Osteocyte (in vitro differentiated cells): ENCODE data around the gene CD99. TPM values are rescaled to one million over a fixed set of nuclear protein-coding genes. Genes with fewer than 3 reads are reported as not detected.
"Not testable (repeated sequence)": the region's sequence is repeated elsewhere in the genome, so short reads cannot be mapped to it uniquely, and the experiment has no call there.

Experiments
- DNase-seq: peaks from one replicate; pipeline ENCODE4 v3.0.0; 2021; ENCODE audit warnings: mixed read lengths; ENCODE audit not compliant: unreplicated experiment; ENCODE audit errors: extremely low spot score
- H3K27ac Mint-ChIP-seq: one replicate; pipeline ENCODE4 v1.8.0; 2021; ENCODE audit warnings: mild to moderate bottlenecking, mixed read lengths; ENCODE audit not compliant: unreplicated experiment
- H3K27me3 Mint-ChIP-seq: one replicate; pipeline ENCODE4 v1.8.0; 2021; ENCODE audit warnings: mixed read lengths; ENCODE audit not compliant: unreplicated experiment
- H3K36me3 Mint-ChIP-seq: one replicate; pipeline ENCODE4 v1.8.0; 2021; ENCODE audit warnings: mixed read lengths; ENCODE audit not compliant: unreplicated experiment
- H3K4me1 Mint-ChIP-seq: one replicate; pipeline ENCODE4 v1.8.0; 2021; ENCODE audit warnings: mixed read lengths; ENCODE audit not compliant: unreplicated experiment
- H3K4me3 Mint-ChIP-seq: one replicate; pipeline ENCODE4 v1.8.0; 2021; ENCODE audit warnings: mild to moderate bottlenecking, moderate library complexity, mixed read lengths; ENCODE audit not compliant: unreplicated experiment
- H3K9me3 Mint-ChIP-seq: one replicate; pipeline ENCODE4 v1.8.0; 2021; ENCODE audit warnings: mixed read lengths; ENCODE audit not compliant: unreplicated experiment
- CTCF ChIP-seq: fragments of 200-600 bp; sonication (generic); IDR thresholded peaks from 2 replicates; pipeline ENCODE4 v1.5.0; 2021; ENCODE audit warnings: antibody characterized with exemption, mild to moderate bottlenecking, moderate library complexity
- total RNA-seq: library from RNA; stranded (reverse); gene quantifications from 2 replicates; pipeline ENCODE4 v1.2.1, GENCODE V29; 2021

Gene CD99
- total RNA-seq, 1 donor from 2014 or later = 621 TPM

DNA sequence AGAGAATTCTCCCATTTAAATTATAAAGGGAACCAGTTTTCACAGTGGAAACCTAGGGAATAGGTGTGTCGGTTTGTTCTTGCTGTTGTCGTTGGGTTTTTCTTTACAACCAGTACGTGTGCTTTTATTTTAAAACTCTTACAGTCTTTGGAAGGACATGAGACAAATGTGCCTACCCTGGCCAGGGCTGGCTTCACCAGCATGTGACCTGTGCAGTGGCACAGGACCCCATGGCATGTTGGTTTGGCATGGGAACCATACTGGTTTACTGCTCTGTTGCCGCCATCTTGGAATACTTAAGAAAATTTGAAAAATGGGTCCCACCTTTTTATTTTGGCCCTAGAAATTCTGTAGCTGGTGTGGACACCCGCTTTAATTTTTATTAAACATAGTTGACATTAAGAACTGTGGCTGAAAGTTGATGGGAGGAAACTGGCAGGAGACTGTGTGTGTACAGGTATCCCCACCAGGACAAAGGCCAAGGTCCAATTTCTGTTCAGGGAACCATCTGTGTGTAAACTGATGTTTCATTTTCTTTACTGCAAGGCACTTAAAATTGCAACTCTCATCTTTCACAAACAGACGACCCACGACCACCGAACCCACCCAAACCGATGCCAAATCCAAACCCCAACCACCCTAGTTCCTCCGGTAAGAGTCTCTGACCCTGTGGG is 28.8 kb downstream of the CD99 start:
- H3K9me3 Mint-ChIP-seq = no peaks in the 10 kb centered on the region
- TF ChIP-seq CTCF = no peak
- peaks cover 63% of the 10 kb centered on the region for H3K36me3 Mint-ChIP-seq
- H3K4me3 Mint-ChIP-seq = no peak overlapping the region
- H3K27me3 Mint-ChIP-seq = no peaks in the 10 kb centered on the region
- peak overlapping the region; percentile 2 for H3K27ac Mint-ChIP-seq
- no peak for DNase-seq
- no peaks in the 10 kb centered on the region for H3K4me1 Mint-ChIP-seq

GRCh38 chrX:2723286-2723879 is 32.3 kb downstream of the CD99 start:
- no peaks in the 10 kb centered on the region for H3K9me3 Mint-ChIP-seq
- H3K27ac Mint-ChIP-seq = no peak overlapping the region
- peaks cover 58% of the 10 kb centered on the region for H3K36me3 Mint-ChIP-seq
- no peaks in the 10 kb centered on the region for H3K27me3 Mint-ChIP-seq
- no peak for DNase-seq
- H3K4me3 Mint-ChIP-seq = no peak overlapping the region
- H3K4me1 Mint-ChIP-seq = no peaks in the 10 kb centered on the region
- TF ChIP-seq CTCF = no peak

DNA sequence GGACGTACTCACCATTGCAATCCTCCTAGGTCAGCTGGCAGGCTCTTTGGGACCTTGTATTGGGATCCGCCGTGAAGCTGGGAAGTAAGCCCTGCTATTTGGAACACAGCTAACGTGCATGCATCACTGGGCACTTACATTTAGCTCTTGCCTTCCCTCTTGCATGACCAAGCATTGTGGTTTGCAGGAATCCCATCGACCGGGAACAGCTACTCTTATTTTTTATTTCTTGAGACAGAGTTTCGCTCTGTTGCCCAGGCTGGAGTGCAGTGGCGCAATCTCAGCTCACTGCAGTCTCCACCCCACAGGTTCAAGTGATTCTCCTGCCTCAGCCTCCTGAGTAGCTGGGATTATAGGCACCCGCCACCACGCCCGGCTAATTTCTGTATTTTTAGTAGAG is 36.2 kb downstream of the CD99 start:
- DNase-seq, H3K27ac Mint-ChIP-seq, H3K27me3 Mint-ChIP-seq, H3K4me1 Mint-ChIP-seq, H3K9me3 Mint-ChIP-seq, H3K4me3 Mint-ChIP-seq: not testable (repeated sequence)
- peaks cover 51% of the 10 kb centered on the region for H3K36me3 Mint-ChIP-seq

DNA sequence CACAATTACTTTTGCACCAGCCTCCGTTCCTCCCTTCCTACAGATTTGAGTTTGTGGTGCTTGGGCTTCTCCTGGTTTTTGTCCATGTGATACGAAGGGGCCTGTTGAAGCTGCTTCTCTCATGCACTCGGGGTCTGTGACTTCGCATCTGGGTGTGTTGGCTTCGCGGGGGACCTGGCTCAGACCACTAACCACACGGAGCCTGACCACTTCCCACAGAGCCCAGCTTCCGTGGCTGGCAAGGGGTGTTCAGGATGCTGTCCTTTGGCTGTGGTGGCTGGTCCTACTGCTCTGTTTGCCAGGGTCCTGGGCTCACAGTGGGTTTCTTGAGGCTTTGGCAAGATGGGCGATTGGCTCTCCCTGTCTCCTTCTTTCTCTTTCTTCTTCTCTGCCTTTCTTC is 41.0 kb downstream of the CD99 start:
- peaks cover 48% of the 10 kb centered on the region for H3K36me3 Mint-ChIP-seq
- no peaks in the 10 kb centered on the region for H3K27me3 Mint-ChIP-seq
- no peak for TF ChIP-seq CTCF
- no peak overlapping the region for H3K27ac Mint-ChIP-seq
- H3K9me3 Mint-ChIP-seq = no peaks in the 10 kb centered on the region
- no peaks in the 10 kb centered on the region for H3K4me1 Mint-ChIP-seq
- DNase-seq = no peak
- H3K4me3 Mint-ChIP-seq = no peak overlapping the region

GRCh38 chrX:2732649-2733048 is 41.6 kb downstream of the CD99 start:
- Mint-ChIP-seq H3K4me1 (no peaks in the 10 kb centered on the region), H3K27me3 (no peaks in the 10 kb centered on the region), H3K36me3 (peaks cover 49% of the 10 kb centered on the region), H3K4me3 (no peak overlapping the region), H3K27ac (peak overlapping the region; percentile 41), H3K9me3 (no peaks in the 10 kb centered on the region)
- TF ChIP-seq CTCF = no peak
- no peak for DNase-seq
